GM18511 (cell line): ENCODE measurements around the gene MYCBPAP.
A peak's percentile ranks its signal among the peaks of the same experiment; 100 is the strongest.

Experiments used
- ATAC-seq: cut with Tn5 transposase; IDR thresholded peaks from one replicate; pipeline ENCODE4 v1.9.1; 2021; ENCODE audit warnings: mild to moderate bottlenecking, moderate library complexity; ENCODE audit not compliant: unreplicated experiment

Gene MYCBPAP

DNA sequence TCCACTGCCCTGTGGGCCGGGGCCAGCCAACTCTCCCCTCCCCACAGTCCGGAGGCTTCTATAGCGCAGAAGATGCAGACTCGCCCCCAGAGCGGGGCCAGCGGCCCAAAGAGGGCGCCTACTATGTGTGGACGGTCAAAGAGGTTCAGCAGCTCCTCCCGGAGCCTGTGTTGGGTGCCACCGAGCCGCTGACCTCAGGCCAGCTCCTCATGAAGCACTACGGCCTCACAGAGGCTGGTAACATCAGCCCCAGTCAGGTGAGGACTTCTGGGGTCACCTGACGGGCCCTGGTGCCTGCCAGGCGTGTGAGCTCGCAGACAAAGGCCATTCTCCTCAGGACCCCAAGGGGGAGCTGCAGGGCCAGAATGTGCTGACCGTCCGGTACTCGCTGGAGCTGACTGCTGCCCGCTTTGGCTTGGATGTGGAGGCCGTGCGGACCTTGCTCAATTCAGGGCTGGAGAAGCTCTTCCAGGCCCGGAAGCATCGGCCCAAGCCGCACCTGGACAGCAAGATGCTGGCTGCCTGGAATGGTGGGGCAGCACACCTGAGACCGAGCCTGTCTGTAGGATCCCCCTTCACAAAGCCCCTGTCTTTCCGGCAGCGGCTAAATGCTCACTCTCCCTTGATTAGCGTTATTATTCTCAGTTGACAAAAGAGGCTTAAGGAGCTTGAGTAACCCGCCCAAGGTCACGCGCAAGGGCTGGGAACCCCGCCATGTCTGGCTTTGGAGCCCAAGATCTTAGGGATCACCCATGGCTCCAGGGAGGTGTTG lies 42.6 kb downstream of the MYCBPAP start:
- ATAC-seq, result no peak

DNA sequence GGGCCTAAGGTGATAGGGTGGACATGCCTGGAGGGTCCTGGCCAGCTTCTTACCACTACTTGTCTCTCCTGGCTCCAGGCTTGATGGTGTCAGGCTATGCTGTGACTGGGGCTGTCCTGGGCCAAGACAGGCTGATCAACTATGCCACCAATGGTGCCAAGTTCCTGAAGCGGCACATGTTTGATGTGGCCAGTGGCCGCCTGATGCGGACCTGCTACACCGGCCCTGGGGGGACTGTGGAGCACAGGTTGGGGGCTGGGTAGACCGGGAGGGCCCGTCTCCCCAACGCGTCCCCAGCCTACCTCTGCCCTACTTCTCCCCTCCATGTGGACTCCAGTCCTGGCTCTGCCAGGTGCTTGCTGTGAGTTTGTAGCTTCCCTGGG lies 43.2 kb downstream of the MYCBPAP start:
- no peak for ATAC-seq

DNA sequence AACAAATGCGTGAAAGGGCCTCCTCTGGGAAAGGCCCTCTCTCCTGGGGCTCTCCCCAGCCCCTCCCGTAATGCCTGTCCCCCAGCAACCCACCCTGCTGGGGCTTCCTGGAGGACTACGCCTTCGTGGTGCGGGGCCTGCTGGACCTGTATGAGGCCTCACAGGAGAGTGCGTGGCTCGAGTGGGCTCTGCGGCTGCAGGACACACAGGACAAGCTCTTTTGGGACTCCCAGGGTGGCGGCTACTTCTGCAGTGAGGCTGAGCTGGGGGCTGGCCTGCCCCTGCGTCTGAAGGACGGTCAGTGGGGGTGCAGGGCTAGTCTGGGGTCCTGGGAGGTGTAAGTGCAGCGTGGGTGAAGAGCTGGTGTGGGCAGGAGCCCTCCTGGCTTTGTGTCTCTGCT lies 43.6 kb downstream of the MYCBPAP start:
- ATAC-seq, result no peak

DNA sequence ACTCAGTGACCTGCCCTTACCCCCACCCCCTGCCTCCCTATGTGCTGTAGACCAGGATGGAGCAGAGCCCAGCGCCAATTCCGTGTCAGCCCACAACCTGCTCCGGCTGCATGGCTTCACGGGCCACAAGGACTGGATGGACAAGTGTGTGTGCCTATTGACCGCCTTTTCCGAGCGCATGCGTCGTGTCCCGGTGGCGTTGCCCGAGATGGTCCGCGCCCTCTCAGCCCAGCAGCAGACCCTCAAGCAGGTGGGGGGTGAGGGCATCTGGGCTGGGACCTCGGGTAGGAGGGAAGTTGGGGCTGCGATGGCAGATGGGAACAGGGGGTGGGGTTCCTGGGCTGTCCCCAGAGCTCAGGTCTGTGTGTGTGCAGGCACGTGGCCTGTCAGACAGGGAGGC lies 46.0 kb downstream of the MYCBPAP start:
- no peak for ATAC-seq

DNA sequence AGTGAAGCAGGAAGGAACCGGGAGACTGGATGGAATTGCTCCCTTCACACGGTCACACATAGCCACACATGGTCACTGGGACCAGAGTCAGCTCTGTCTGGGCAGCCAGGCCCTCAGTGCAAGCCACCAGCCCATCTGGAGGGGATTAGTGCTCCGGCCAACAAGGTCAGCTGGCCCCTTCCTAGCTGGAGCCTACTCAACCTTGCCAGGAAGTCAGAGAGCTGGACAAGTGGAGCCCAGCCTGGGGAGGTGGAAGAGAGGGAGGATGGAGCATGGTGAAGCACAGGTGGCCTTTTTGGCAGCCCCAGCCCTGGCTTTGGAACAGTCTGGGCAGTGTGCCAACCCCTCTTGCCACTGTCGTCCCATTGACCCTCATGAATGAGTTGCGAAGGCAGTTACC lies 48.6 kb downstream of the MYCBPAP start:
- ATAC-seq, result no peak

DNA sequence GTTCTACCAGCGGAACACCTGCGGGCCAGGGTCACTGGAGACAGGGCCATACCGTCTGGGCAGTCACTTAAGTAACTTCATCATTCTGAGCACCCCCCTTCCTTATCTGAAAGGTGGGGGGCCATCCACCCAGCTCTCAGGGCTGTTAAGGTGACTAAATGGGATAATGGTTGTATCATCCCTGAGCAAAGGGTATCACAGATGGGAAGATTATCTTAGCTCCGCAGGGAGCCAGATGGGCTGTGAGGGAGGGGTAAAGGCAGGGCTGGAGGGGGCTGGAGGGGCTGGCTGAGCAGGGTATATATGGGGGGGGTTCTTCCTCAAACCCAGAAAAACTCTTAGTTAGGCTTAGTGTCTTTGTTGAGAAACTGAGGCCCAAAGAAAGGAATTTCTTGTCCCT lies 49.4 kb downstream of the MYCBPAP start:
- no peak for ATAC-seq

DNA sequence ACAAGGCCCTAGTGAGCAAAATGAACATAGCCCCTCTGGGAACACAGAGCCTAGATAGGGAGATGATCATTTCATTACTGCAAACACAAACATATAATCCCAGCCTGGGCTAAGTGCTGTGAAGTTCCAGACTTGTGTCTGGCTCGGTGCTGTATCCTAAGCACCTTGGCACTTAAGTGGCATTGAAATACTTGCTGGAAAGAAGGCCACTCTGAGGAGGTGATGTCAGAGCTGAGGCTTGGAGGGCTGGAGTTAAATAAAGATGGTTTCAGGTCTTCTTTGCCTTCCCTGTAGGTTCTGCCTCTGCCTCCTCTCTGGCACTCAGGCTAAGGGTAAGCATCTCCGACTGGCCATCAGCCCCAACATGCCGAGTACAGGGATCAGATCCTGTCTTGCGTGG lies 49.9 kb downstream of the MYCBPAP start:
- no peak for ATAC-seq

DNA sequence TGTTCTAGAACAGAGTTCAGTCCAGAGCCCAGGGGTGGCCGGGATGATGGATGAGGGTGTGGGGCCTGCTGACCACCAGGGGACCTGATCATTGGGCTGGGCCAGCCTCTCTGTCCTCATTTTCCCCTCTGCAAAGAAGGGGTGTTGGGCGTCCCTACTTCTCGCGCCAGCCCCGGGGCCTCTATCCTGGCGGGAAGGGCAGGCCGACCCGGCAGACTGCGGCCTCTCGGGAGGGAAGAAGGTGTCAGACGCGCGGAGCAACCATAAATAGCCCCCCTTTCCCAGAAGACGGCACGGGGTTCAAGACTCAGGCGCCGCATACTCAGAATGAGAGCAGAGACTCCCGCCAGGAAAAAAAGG lies 50.3 kb downstream of the MYCBPAP start:
- no peak for ATAC-seq

DNA sequence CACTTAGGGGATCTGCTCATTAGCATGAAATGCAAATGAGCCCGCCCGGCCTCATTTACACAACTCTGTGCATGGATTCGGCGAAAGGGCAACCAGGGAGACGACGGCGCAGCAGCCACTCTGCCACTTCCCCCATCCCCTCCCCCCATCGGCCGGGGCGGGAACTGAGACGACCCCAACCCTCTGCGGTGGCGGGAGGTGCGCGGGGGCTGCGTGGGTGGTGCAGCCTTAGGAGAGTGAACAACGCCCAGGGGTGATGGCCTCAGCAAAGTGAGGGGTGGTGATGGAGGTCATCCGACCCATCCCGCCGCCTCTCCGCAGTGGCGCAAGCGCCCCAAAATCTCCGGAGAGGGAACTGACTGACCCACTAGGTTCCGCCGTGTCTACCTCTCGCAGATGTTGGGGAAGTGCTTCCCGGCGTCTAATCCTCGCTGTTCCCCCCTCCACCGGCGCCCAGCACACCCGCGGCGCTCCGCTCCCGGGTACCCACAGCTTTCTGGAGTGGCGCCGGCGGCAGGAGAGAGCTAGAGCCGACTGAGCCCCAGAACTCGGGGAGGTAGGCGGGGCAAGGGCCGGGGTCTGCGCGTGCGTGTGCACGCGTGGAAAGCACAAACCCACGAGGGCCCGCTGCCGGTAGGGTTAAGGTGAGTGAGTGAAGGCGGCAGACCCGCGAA lies 50.8 kb downstream of the MYCBPAP start:
- ATAC-seq, result no peak

DNA sequence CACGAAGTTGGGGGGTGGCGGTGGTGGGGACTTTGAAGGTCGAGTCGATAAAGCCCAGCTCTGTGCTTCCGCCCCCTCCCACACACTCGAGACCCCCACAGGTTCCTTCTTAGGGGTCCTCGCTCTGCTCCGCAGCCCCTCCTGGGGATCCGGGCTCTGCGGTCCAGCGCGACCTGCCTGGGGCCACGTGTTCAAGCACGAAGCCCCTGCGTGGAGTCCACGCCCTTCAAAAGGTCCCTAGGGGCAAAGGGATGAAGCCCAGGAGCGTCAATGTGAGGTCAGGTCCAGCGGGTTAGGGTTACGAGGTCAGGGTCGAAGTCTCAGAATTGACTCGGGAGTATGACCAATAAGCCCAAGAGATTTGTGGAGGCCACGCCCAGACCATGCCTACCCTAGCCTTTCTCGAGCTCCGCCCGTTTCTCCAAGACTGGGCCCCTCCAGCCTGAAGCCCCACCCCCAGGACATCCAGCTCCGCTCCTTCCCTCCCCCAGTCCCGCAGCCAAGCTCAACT lies 51.5 kb downstream of the MYCBPAP start:
- no peak for ATAC-seq

DNA sequence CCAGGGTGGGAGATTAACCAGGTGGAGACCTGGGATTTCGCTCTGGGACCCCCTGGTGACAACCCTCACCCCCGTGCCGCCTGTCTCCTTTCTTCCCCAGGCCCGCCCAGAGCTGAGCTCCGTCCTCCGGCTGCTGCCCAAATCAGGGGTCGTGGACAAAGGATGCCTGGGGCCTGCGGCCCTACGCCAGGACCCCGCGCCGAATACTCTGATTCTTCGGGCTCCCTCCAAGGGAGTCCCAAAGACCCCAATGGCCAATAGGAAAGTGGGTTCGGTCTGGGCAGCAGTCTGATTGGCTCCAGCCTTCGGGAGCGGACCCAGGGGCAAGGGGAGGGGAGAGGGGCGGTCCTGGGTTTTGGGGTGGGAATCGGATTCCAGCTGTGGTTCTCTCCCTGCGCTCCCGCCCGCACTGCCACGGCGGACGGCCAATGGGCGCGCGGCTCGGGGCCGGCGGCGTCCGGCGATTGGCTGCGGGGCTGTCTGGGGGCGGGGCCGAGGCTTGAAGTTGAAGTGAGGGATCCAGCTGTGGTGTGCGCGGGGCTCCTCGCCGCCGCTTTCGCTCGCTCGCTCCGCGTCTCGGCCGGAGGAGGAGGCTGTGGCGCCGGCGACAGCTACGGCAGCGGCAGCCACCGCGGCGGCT lies 52.1 kb downstream of the MYCBPAP start, which contains the start of gene CACNA1G:
TSS of gene CACNA1G (plus strand) at position 531 of the 640 bp plus-strand sequence. CDS start 745 bp downstream, outside the sequence.
- ATAC-seq, result peak; percentile 93

DNA sequence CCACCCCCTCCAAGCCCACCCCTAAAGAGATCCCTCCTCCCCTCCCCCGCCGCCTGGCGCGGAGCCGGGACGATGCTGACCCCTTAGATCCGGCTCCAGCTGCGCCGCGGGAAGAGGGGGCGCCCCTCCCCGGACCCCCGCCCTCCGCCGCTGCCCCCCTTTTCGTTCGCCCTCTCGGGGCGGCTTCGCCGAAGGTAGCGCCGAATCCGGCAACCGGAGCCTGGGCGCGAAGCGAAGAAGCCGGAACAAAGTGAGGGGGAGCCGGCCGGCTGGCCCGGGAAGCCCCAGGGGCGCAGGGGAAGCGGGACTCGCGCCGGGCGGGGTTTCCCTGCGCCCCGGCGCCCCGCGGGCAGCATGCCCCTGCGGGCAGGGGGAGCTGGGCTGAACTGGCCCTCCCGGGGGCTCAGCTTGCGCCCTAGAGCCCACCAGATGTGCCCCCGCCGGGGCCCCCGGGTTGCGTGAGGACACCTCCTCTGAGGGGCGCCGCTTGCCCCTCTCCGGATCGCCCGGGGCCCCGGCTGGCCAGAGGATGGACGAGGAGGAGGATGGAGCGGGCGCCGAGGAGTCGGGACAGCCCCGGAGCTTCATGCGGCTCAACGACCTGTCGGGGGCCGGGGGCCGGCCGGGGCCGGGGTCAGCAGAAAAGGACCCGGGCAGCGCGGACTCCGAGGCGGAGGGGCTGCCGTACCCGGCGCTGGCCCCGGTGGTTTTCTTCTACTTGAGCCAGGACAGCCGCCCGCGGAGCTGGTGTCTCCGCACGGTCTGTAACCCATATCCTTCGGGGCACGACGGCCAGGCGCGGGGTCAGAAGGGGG lies 52.9 kb downstream of the MYCBPAP start:
- ATAC-seq, result no peak

DNA sequence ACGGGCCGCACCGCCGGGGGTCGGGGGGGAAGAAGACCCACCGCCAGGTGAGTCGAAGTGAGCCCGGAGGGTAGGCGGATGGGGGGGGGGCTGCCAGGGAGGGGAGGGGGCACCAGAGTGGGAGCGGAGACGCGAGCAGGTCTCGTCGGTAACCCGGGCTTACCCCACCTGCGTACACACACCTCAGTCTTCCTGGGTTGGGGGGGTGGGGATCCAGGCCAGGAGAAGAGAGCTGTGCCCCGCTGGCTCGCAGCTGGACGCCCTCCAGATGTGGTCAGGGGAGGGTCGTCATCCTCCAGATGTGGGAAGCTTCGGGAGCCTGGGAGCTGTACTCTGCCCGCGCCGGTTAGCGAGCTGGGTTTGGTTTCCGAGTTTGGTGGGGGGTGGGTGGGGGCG lies 53.5 kb downstream of the MYCBPAP start:
- ATAC-seq, result no peak

DNA sequence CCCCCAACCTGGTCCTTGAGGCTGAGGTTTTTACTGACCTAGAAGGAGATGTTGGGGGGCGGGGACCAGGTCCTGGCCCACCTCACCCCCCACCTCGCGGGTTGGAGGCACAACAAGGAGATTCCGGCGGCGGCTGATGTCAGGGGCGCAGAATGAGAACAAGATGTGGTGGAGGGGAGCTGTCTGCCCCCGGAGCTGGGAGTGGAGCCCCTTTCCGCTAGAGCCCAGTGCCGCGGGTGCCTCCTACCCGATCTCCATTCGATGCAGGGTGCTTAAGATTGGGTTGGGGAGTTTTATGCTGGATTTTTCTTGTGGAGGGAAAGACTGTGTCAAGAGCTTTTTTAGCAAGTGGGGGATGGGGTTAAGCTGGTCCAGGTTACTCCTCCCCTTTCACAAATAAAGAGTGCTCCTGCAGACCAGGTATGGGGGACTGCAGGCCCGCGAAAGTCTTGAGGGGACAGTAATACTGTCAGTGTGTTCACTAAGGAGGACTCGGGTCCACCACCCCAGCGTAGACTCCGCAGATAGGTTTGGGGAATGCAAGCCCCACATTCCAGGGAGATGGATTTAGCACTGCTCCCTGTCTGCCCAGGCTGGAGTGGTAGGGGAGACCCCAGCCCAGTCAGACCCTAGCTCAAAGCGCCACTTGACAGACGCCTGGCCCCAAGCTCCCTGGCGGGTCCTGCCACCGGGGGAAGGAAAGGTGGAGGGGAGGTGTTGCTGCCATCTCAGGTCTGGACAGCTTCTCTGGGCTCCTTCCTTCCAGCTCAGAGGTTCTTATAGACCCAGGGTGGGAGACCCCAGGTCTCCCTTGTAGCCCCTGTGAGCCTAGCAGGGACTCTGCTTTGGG lies 54.2 kb downstream of the MYCBPAP start:
- no peak for ATAC-seq

DNA sequence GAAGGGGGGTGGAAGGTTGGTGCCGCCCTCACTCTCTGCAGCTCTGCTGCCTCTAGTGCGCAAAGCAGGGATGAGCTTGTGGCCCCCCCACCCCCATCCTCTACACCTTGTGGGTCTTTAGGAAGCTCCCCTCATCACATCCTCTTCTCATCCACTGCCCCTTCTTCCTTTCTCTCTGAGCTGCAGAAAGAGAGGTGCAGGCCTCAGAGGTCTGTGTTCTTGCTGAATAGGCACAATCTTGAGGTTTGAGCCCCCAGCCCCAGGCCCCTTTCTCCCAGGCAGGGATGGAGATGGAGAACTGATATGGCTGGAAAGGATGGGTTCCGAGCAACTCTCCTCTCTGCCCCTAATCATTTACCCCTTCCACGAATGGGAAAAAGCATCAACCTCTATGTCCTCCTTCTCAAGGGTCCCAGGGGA lies 54.9 kb downstream of the MYCBPAP start:
- no peak for ATAC-seq

DNA sequence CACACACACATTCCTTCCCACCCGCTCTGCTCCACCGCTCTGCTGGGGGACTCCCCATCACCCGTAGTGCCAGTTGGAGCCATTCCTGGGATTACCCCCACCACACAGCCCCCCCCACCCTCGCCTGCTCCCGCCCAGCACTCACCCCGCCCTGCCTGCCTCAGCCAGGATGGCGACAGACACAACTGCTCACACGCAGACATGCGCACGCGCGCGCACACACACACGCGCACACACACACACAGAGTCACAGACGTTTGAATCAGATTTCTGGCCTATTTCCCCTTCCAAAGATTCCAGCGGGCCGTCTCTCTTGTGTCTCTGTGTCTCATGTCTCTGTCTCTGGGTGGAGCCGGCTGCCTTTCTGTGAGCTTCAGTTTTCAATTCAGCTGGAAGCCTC lies 56.7 kb downstream of the MYCBPAP start:
- ATAC-seq, result no peak

DNA sequence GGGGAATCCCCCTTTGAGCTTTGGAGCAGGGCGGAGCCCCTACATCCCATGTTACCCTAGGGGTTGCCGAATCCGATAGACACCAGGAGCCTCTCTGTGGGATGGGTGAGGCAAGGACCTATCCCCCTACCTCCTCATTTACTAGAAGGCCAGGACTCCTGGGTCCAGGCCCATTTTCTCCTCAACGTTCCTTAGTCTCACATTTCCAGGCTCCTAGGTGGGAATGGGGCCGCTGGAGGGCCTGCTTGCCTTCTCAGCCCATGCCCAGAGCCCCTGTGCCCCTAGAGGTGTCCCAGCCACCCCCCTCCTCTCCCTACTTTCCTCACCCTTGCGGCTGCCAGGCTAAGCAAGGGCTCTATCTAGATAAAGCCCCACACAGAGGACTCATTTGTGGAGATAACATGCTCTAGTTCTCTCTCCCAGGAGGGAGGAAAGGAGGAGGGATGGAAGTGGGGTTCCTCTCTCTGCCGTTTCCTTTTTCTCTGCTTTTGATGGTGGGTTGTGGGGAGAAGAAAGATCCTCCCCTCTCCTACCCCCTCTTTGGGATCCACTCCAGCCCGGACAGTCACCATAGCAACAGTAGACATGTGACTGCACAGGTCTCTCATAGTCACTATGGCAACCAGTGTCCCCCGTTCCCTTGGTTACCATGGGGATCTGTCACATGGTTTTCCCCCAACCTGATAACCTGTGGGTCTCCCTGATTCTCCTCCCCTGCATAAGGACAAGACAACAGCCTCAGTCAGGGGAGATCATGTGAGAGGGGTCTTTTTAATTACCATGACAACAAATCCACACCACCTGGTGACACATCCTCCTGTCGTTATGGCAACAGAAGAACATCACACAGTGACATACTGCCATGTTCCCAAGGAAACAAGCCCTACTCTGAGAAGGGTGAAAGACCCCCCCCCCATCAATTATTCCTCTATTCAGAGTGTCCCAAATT lies 57.4 kb downstream of the MYCBPAP start:
- ATAC-seq, result no peak

DNA sequence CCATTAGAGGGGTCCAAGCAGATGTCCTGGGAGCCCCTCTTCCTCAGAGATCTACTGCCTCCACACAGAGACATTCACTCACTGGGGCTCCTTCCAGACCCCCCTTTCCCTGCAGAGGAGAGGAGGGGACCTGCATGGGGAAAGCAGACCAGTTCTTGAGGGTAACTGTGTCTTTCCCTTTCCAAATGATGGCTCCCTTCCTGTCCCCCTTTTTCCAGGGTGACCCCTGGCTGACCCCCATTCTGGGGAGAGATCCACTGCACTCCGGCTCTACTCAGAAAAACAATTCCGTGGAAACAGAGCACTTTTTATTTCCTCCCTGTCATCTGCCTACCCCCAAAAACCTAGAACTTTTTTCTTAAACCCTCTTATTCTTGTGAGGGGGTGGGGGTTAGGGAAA lies 58.6 kb downstream of the MYCBPAP start:
- ATAC-seq, result no peak

DNA sequence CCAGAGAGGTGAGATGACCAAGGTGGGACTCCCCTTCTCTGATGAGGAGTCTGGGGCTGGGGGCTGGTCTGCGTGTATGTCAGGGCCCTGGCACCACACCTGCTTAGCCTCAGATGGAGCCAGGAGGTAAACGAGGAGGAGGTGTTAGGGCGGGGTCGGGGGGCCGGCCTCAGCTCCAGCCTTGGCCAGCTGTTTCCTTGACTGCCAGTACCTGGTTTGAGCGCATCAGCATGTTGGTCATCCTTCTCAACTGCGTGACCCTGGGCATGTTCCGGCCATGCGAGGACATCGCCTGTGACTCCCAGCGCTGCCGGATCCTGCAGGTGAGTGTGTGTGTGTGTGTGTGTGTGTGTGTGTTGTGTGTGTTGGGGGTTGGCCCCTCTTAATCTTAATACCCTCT lies 60.4 kb downstream of the MYCBPAP start:
- no peak for ATAC-seq
